Measurements from ENCODE around the gene SPATA21. TPM values are rescaled to one million over a fixed set of nuclear protein-coding genes. Genes with fewer than 3 reads are reported as not detected.
"Not testable (repeated sequence)": the region's sequence is repeated elsewhere in the genome, so short reads cannot be mapped to it uniquely, and the experiment has no call there.

The SPATA21 gene
- not detected for total RNA-seq
- not detected for polyA plus RNA-seq
- not detected for total RNA-seq

GRCh38 chr1:16436946-16437474 lies at the start of gene SPATA21:
SPATA21 (minus strand) TSS chr1:16437424; CDS start chr1:16431371, 6,053 bp downstream.
- POLR2A ChIA-PET, result interaction anchor here (0.6 kb wide), 1 partner anchor 56 kb away, joined by 8 read pairs; no protein-coding TSS in a partner anchor
- peaks cover 0 to 7% (median 4%) of the 10 kb centered on the region in 5 donors for H3K36me3 Mint-ChIP-seq

GRCh38 chr1:16487011-16487410 lies 49.8 kb upstream of the SPATA21 start:
- H3K4me1 ChIP-seq (ENCODE audit: control insufficient read depth in 2 of 2, insufficient read depth in 2 of 2, low read length in 2 of 2); H3K27ac Mint-ChIP-seq; DNase-seq; ATAC-seq; CTCF ChIA-PET; POLR2A ChIA-PET; H3K36me3 Mint-ChIP-seq; H3K27me3 Mint-ChIP-seq; H3K9me3 ChIP-seq (ENCODE audit: control insufficient read depth in 2 of 3, low read length in 3 of 3); H3K4me3 Mint-ChIP-seq; H3K4me1 Mint-ChIP-seq; H3K27me3 ChIP-seq (ENCODE audit: control insufficient read depth in 2 of 2, insufficient read depth in 2 of 2, low read length in 2 of 2); intact Hi-C loops (cut with micrococcal nuclease); H3K9me3 Mint-ChIP-seq; H3K4me3 ChIP-seq (ENCODE audit: low read length); H3K27ac ChIP-seq (ENCODE audit: low read depth, low read length): not testable (repeated sequence)
- H3K36me3 ChIP-seq (ENCODE audit: control insufficient read depth in 2 of 3, insufficient read depth in 3 of 3, low read length in 3 of 3), result peaks cover 0 to 41% (median 6%) of the 10 kb centered on the region in 3 experiments

More at GRCh38 chr1:16436946-16437474, at the start of gene SPATA21:
- H3K9me3 Mint-ChIP-seq, result peaks cover 0 to 2% (median 0%) of the 10 kb centered on the region in 11 donors
- peaks cover 0 to 5% (median 0%) of the 10 kb centered on the region in 5 donors for H3K27me3 Mint-ChIP-seq
- H3K4me3 Mint-ChIP-seq, result peak within 1 kb of the TSS in 1 of 10 donors; percentile 25
- no peak within 1 kb of the TSS for H3K27ac ChIP-seq (ENCODE audit: low read depth, low read length)
- H3K27me3 ChIP-seq (ENCODE audit: control insufficient read depth in 2 of 2, insufficient read depth in 2 of 2, low read length in 2 of 2), result no peaks in the 10 kb centered on the region
- H3K27ac Mint-ChIP-seq, result no peak within 1 kb of the TSS
- DNase-seq, result no peak
- no peaks in the 10 kb centered on the region for H3K9me3 ChIP-seq (ENCODE audit: control insufficient read depth in 2 of 3, low read length in 3 of 3)
- peaks cover 8 to 11% of the 10 kb centered on the region in 2 donors for H3K4me1 ChIP-seq (ENCODE audit: control insufficient read depth in 2 of 2, insufficient read depth in 2 of 2, low read length in 2 of 2)
- no peak within 1 kb of the TSS for H3K4me3 ChIP-seq (ENCODE audit: low read length)
- H3K36me3 ChIP-seq (ENCODE audit: control insufficient read depth in 2 of 3, insufficient read depth in 3 of 3, low read length in 3 of 3), result peaks cover 0 to 8% (median 0%) of the 10 kb centered on the region in 3 experiments
- peaks cover 9 to 19% (median 16%) of the 10 kb centered on the region in 7 donors for H3K4me1 Mint-ChIP-seq
- intact Hi-C loops (cut with micrococcal nuclease), result no loop called here
- CTCF ChIA-PET, result no interaction called here
- no peak for ATAC-seq

GRCh38 chr1:16486316-16486715 lies 49.1 kb upstream of the SPATA21 start:
- H3K9me3 ChIP-seq (ENCODE audit: control insufficient read depth in 2 of 3, low read length in 3 of 3); intact Hi-C loops (cut with micrococcal nuclease); H3K4me1 Mint-ChIP-seq; DNase-seq; H3K27ac ChIP-seq (ENCODE audit: low read depth, low read length); CTCF ChIA-PET; H3K27me3 ChIP-seq (ENCODE audit: control insufficient read depth in 2 of 2, insufficient read depth in 2 of 2, low read length in 2 of 2); H3K4me3 Mint-ChIP-seq; H3K27ac Mint-ChIP-seq; H3K27me3 Mint-ChIP-seq; POLR2A ChIA-PET; H3K9me3 Mint-ChIP-seq; ATAC-seq; H3K4me1 ChIP-seq (ENCODE audit: control insufficient read depth in 2 of 2, insufficient read depth in 2 of 2, low read length in 2 of 2); H3K4me3 ChIP-seq (ENCODE audit: low read length): not testable (repeated sequence)
- peaks cover 0 to 11% (median 0%) of the 10 kb centered on the region in 5 donors for H3K36me3 Mint-ChIP-seq
- peaks cover 0 to 47% (median 6%) of the 10 kb centered on the region in 3 experiments for H3K36me3 ChIP-seq (ENCODE audit: control insufficient read depth in 2 of 3, insufficient read depth in 3 of 3, low read length in 3 of 3)

- Mint-ChIP-seq H3K4me3 (no peak overlapping the region), H3K9me3 (no peaks in the 10 kb centered on the region), H3K36me3 (peaks cover 0 to 15% (median 6%) of the 10 kb centered on the region in 5 donors), H3K4me1 (peaks cover 0 to 6% (median 0%) of the 10 kb centered on the region in 7 donors), H3K27ac (no peak overlapping the region), H3K27me3 (no peaks in the 10 kb centered on the region)
- POLR2A ChIA-PET, result interaction anchor here (0.7 kb wide), 1 partner anchor 12 kb away, joined by 3 read pairs; no protein-coding TSS in a partner anchor
- H3K27me3 ChIP-seq (ENCODE audit: control insufficient read depth in 2 of 2, insufficient read depth in 2 of 2, low read length in 2 of 2), result no peaks in the 10 kb centered on the region
- H3K4me1 ChIP-seq (ENCODE audit: control insufficient read depth in 2 of 2, insufficient read depth in 2 of 2, low read length in 2 of 2), result no peaks in the 10 kb centered on the region
- H3K4me3 ChIP-seq (ENCODE audit: low read length), result no peak overlapping the region
- no peak for ATAC-seq
- CTCF ChIA-PET, result no interaction called here
- H3K27ac ChIP-seq (ENCODE audit: low read depth, low read length), result no peak overlapping the region
- intact Hi-C loops (cut with micrococcal nuclease), result no loop called here
- H3K36me3 ChIP-seq (ENCODE audit: control insufficient read depth in 2 of 3, insufficient read depth in 3 of 3, low read length in 3 of 3), result peaks cover 0 to 53% (median 6%) of the 10 kb centered on the region in 3 experiments
- H3K9me3 ChIP-seq (ENCODE audit: control insufficient read depth in 2 of 3, low read length in 3 of 3), result no peaks in the 10 kb centered on the region
- no peak for DNase-seq
These were observed 47.7 kb upstream of the SPATA21 start for GRCh38 chr1:16484931-16485330.

GRCh38 chr1:16484501-16484835 lies 47.2 kb upstream of the SPATA21 start:
- H3K36me3 ChIP-seq (ENCODE audit: control insufficient read depth in 2 of 3, insufficient read depth in 3 of 3, low read length in 3 of 3), result peaks cover 0 to 50% (median 6%) of the 10 kb centered on the region in 3 experiments
- H3K27ac Mint-ChIP-seq, result no peak overlapping the region
- H3K27me3 ChIP-seq (ENCODE audit: control insufficient read depth in 2 of 2, insufficient read depth in 2 of 2, low read length in 2 of 2), result no peaks in the 10 kb centered on the region
- no peak overlapping the region for H3K27ac ChIP-seq (ENCODE audit: low read depth, low read length)
- ATAC-seq (no peak), DNase-seq (no peak)
- no peak overlapping the region for H3K4me3 Mint-ChIP-seq
- H3K4me3 ChIP-seq (ENCODE audit: low read length), result no peak overlapping the region
- H3K9me3 ChIP-seq (ENCODE audit: control insufficient read depth in 2 of 3, low read length in 3 of 3), result no peaks in the 10 kb centered on the region
- H3K4me1 Mint-ChIP-seq, result peaks cover 0 to 6% (median 0%) of the 10 kb centered on the region in 7 donors
- H3K27me3 Mint-ChIP-seq, result no peaks in the 10 kb centered on the region
- ChIA-PET POLR2A (interaction anchor here (0.7 kb wide), 1 partner anchor 12 kb away, joined by 3 read pairs; no protein-coding TSS in a partner anchor), CTCF (no interaction called here)
- no peaks in the 10 kb centered on the region for H3K9me3 Mint-ChIP-seq
- H3K4me1 ChIP-seq (ENCODE audit: control insufficient read depth in 2 of 2, insufficient read depth in 2 of 2, low read length in 2 of 2), result no peaks in the 10 kb centered on the region
- peaks cover 0 to 14% (median 6%) of the 10 kb centered on the region in 5 donors for H3K36me3 Mint-ChIP-seq
- intact Hi-C loops (cut with micrococcal nuclease), result no loop called here

- H3K4me3 Mint-ChIP-seq, ATAC-seq: not testable (repeated sequence)
These were observed 46.6 kb upstream of the SPATA21 start for GRCh38 chr1:16483639-16484500.

More at GRCh38 chr1:16483639-16484500, 46.6 kb upstream of the SPATA21 start:
- H3K27me3 ChIP-seq (ENCODE audit: control insufficient read depth in 2 of 2, insufficient read depth in 2 of 2, low read length in 2 of 2); H3K27me3 Mint-ChIP-seq; H3K4me3 ChIP-seq (ENCODE audit: low read length); H3K4me1 ChIP-seq (ENCODE audit: control insufficient read depth in 2 of 2, insufficient read depth in 2 of 2, low read length in 2 of 2); H3K4me1 Mint-ChIP-seq; H3K9me3 ChIP-seq (ENCODE audit: control insufficient read depth in 2 of 3, low read length in 3 of 3); H3K9me3 Mint-ChIP-seq; H3K27ac ChIP-seq (ENCODE audit: low read depth, low read length); H3K27ac Mint-ChIP-seq; DNase-seq; CTCF ChIA-PET; intact Hi-C loops (cut with micrococcal nuclease): not testable (repeated sequence)
- peaks cover 0 to 50% (median 6%) of the 10 kb centered on the region in 3 experiments for H3K36me3 ChIP-seq (ENCODE audit: control insufficient read depth in 2 of 3, insufficient read depth in 3 of 3, low read length in 3 of 3)
- POLR2A ChIA-PET, result interaction anchor here (0.7 kb wide), 1 partner anchor 11 kb away, joined by 3 read pairs; no protein-coding TSS in a partner anchor
- H3K36me3 Mint-ChIP-seq, result peaks cover 0 to 11% (median 6%) of the 10 kb centered on the region in 5 donors

All from naive thymus-derived CD4-positive, alpha-beta T cell (primary cell).